Thyroid gland (tissue), 4 donors: ENCODE results near the gene TRIM8.

ENCODE experiments used
- CTCF ChIP-seq, 6 experiments: fragments of 200-600 bp in 3 of 6; fragments of 450-650 bp in 3 of 6; sonication (generic) in 3 of 6; IDR thresholded peaks; one replicate each; pipeline ENCODE4 v1.5.1; 2016 to 2019; ENCODE audit warnings: antibody characterized with exemption in 6 of 6, mild to moderate bottlenecking in 2 of 6, inconsistent platforms in 1 of 6, moderate library complexity in 1 of 6
- POLR2A ChIP-seq, 2 donors: fragments of 450-650 bp; IDR thresholded peaks; one replicate each; pipeline ENCODE4 v1.6.1; 2017; ENCODE audit warnings: antibody characterized with exemption in 2 of 2, mild to moderate bottlenecking in 2 of 2, moderate library complexity in 1 of 2

GRCh38 chr10:102611514-102612087 is 32.7 kb upstream of the TRIM8 start:
- TF ChIP-seq CTCF (IDR thresholded peaks at IDR 0.05) (no peak), POLR2A (IDR thresholded peaks at IDR 0.05) (no peak)
